ENCODE measurements around the gene CHST14. TPM values are rescaled to one million over a fixed set of nuclear protein-coding genes. Genes with fewer than 3 reads are reported as not detected.

Gene CHST14
- total RNA-seq, 1 donor from 2014 or later: 45.7 TPM

DNA sequence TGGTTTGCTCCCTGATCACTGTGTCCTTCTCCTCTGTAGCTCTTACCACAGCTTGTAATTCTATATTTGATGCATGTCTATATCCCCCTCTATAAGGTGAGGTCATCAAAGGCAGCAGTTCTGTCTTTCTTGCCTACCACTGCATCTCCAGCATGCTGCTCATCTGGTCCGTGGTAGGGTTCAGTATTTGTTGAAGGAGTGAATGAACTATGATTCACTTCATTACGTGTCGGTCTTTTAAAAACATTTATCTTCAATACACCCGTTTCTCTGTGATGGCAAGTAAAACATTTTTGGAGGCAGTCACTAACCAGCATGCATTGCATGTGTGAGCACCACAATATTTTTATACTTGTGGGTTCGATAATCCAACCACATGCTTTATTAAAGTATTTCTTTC, 27.6 kb downstream of the CHST14 start:
- no peaks in the 10 kb centered on the region for H3K9me3 Mint-ChIP-seq (ENCODE audit: low read depth)
- no peak for DNase-seq (ENCODE audit: low spot score)
- no peak overlapping the region for H3K4me3 Mint-ChIP-seq (ENCODE audit: unreplicated experiment)
- peaks cover 14% of the 10 kb centered on the region for H3K27me3 Mint-ChIP-seq (ENCODE audit: low read depth)
- no peak overlapping the region for H3K27ac Mint-ChIP-seq (ENCODE audit: unreplicated experiment)
- no peak for TF ChIP-seq CTCF (IDR thresholded peaks at IDR 0.05)
- peaks cover 8% of the 10 kb centered on the region for H3K4me1 Mint-ChIP-seq (ENCODE audit: low read depth)
- no peaks in the 10 kb centered on the region for H3K36me3 Mint-ChIP-seq (ENCODE audit: low read depth)

GRCh38 chr15:40498891-40499290, 28.1 kb downstream of the CHST14 start:
- Mint-ChIP-seq H3K9me3 (ENCODE audit: low read depth) (no peaks in the 10 kb centered on the region), H3K27ac (ENCODE audit: unreplicated experiment) (no peak overlapping the region), H3K27me3 (ENCODE audit: low read depth) (peaks cover 13% of the 10 kb centered on the region), H3K4me3 (ENCODE audit: unreplicated experiment) (no peak overlapping the region), H3K4me1 (ENCODE audit: low read depth) (peaks cover 8% of the 10 kb centered on the region), H3K36me3 (ENCODE audit: low read depth) (no peaks in the 10 kb centered on the region)
- TF ChIP-seq CTCF (IDR thresholded peaks at IDR 0.05): no peak
- DNase-seq (ENCODE audit: low spot score): no peak

DNA sequence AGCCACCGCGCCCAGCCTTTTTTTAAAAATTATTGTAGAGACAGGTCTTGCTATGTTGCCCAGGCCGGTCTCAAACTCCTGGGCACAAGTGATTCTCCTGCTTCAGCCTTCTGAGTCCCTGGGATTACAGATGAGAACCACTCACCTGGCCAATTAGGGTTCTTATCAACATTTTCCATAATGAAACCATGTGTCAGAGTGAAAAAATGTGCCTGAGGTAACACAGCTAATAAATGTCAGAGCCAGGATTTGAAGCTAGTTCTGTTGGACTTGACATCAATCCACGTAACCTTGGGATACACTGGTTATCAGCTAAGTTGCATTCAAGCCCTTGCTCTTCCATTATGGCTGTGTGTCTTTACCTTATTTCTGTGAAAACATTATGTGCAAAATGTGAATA, 29.1 kb downstream of the CHST14 start:
- DNase-seq (ENCODE audit: low spot score): no peak
- H3K4me3 Mint-ChIP-seq (ENCODE audit: unreplicated experiment): no peak overlapping the region
- peaks cover 6% of the 10 kb centered on the region for H3K27me3 Mint-ChIP-seq (ENCODE audit: low read depth)
- TF ChIP-seq CTCF (IDR thresholded peaks at IDR 0.05): no peak
- no peaks in the 10 kb centered on the region for H3K36me3 Mint-ChIP-seq (ENCODE audit: low read depth)
- no peaks in the 10 kb centered on the region for H3K9me3 Mint-ChIP-seq (ENCODE audit: low read depth)
- H3K27ac Mint-ChIP-seq (ENCODE audit: unreplicated experiment): no peak overlapping the region
- peaks cover 8% of the 10 kb centered on the region for H3K4me1 Mint-ChIP-seq (ENCODE audit: low read depth)

DNA sequence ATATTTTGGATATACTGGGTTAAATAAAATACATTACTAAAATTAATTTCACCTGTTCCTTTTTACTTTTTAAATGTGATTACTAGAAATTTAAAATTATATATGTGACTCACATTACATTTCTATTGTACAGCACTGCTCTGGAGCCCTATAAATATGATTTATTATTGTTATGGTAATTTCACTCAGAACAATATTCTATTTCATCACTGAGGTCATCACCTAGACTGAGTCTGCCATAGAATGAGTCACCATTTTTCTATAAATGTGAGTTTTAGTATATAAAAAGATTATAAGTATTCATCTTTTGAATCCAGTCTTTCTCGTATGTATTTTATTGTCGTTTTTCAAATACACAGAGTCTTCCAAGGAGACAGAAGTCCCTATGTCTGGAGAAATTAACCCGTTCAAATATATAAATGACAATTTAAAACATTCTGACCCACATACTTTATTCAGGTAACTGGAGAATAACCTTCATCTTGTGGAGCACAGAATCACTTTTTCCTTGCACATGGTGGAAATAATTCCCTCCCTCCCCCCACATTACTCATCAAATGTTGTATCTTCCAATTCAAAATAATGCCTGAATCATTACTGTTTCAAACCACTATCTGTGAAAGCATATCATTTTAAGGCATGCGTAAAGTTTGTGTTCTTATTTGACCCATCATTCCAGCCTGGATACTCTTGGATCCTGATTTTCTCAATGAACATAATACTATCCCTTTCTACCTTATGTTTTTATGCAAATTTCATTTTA, 30.0 kb downstream of the CHST14 start:
- no peaks in the 10 kb centered on the region for H3K9me3 Mint-ChIP-seq (ENCODE audit: low read depth)
- no peak for DNase-seq (ENCODE audit: low spot score)
- no peak overlapping the region for H3K4me3 Mint-ChIP-seq (ENCODE audit: unreplicated experiment)
- TF ChIP-seq CTCF (IDR thresholded peaks at IDR 0.05): no peak
- H3K27me3 Mint-ChIP-seq (ENCODE audit: low read depth): peaks cover 3% of the 10 kb centered on the region
- no peaks in the 10 kb centered on the region for H3K36me3 Mint-ChIP-seq (ENCODE audit: low read depth)
- H3K4me1 Mint-ChIP-seq (ENCODE audit: low read depth): peaks cover 8% of the 10 kb centered on the region
- no peak overlapping the region for H3K27ac Mint-ChIP-seq (ENCODE audit: unreplicated experiment)

GRCh38 chr15:40501487-40501886, 30.7 kb downstream of the CHST14 start:
- H3K27ac Mint-ChIP-seq (ENCODE audit: unreplicated experiment): no peak overlapping the region
- H3K9me3 Mint-ChIP-seq (ENCODE audit: low read depth): no peaks in the 10 kb centered on the region
- no peaks in the 10 kb centered on the region for H3K36me3 Mint-ChIP-seq (ENCODE audit: low read depth)
- no peak overlapping the region for H3K4me3 Mint-ChIP-seq (ENCODE audit: unreplicated experiment)
- DNase-seq (ENCODE audit: low spot score): no peak
- TF ChIP-seq CTCF (IDR thresholded peaks at IDR 0.05): no peak
- H3K27me3 Mint-ChIP-seq (ENCODE audit: low read depth): peaks cover 3% of the 10 kb centered on the region
- H3K4me1 Mint-ChIP-seq (ENCODE audit: low read depth): peaks cover 8% of the 10 kb centered on the region

All from chondrocyte (in vitro differentiated cells).